Coronary artery (tissue), 2 donors: ENCODE measurements around the gene COL5A1.

ENCODE experiments used
- DNase-seq: peaks from one replicate; pipeline ENCODE4 v3.0.0-alpha.2; 2017; ENCODE audit warnings: low spot score
- H3K27ac ChIP-seq, 2 donors: fragments of 200-600 bp; sonication (generic); one replicate each; pipeline ENCODE4 v1.5.1; 2016 to 2019
- H3K4me3 ChIP-seq: fragments of 200-600 bp; sonication (generic); 2 replicates; pipeline ENCODE4 v1.5.1; 2016; ENCODE audit warnings: mild to moderate bottlenecking, moderate library complexity
- CTCF ChIP-seq: fragments of 200-600 bp; sonication (generic); IDR thresholded peaks from one replicate; pipeline ENCODE4 v1.5.1; 2019; ENCODE audit warnings: antibody characterized with exemption

The COL5A1 gene

GRCh38 chr9:134827993-134828392, 186.4 kb downstream of the COL5A1 start:
- TF ChIP-seq CTCF, result no peak
- no peak overlapping the region for H3K4me3 ChIP-seq
- DNase-seq, result no peak
- H3K27ac ChIP-seq, result no peak overlapping the region

- no peak for DNase-seq
Measured at GRCh38 chr9:134828892-134829291, 187.3 kb downstream of the COL5A1 start.

GRCh38 chr9:134829356-134829937, 187.8 kb downstream of the COL5A1 start:
- no peak for TF ChIP-seq CTCF
- no peak overlapping the region for H3K4me3 ChIP-seq

More at GRCh38 chr9:134828892-134829291, 187.3 kb downstream of the COL5A1 start:
- no peak overlapping the region for H3K27ac ChIP-seq
- H3K4me3 ChIP-seq, result no peak overlapping the region
- TF ChIP-seq CTCF, result no peak

GRCh38 chr9:134830126-134830525, 188.5 kb downstream of the COL5A1 start:
- no peak for DNase-seq
- H3K4me3 ChIP-seq, result no peak overlapping the region
- TF ChIP-seq CTCF, result no peak
- no peak overlapping the region for H3K27ac ChIP-seq

More at GRCh38 chr9:134829356-134829937, 187.8 kb downstream of the COL5A1 start:
- DNase-seq, result no peak
- no peak overlapping the region for H3K27ac ChIP-seq

GRCh38 chr9:134830926-134831720, 189.5 kb downstream of the COL5A1 start:
- TF ChIP-seq CTCF, result no peak
- DNase-seq, result no peak
- H3K4me3 ChIP-seq, result no peak overlapping the region

GRCh38 chr9:134832471-134832870, 190.9 kb downstream of the COL5A1 start:
- DNase-seq, result no peak
- Histone ChIP-seq H3K4me3 (no peak overlapping the region), H3K27ac (no peak overlapping the region)
- no peak for TF ChIP-seq CTCF

More at GRCh38 chr9:134830926-134831720, 189.5 kb downstream of the COL5A1 start:
- H3K27ac ChIP-seq, result no peak overlapping the region
